ENCODE data around the gene SH3TC2. TPM values are rescaled to one million over a fixed set of nuclear protein-coding genes. Genes with fewer than 3 reads are reported as not detected.

Gene SH3TC2
- total and polyA plus RNA-seq, 10 of the 15 experiments (the other 5 are each of a cell fraction or from before 2014, with no cell fraction given), result not detected

DNA sequence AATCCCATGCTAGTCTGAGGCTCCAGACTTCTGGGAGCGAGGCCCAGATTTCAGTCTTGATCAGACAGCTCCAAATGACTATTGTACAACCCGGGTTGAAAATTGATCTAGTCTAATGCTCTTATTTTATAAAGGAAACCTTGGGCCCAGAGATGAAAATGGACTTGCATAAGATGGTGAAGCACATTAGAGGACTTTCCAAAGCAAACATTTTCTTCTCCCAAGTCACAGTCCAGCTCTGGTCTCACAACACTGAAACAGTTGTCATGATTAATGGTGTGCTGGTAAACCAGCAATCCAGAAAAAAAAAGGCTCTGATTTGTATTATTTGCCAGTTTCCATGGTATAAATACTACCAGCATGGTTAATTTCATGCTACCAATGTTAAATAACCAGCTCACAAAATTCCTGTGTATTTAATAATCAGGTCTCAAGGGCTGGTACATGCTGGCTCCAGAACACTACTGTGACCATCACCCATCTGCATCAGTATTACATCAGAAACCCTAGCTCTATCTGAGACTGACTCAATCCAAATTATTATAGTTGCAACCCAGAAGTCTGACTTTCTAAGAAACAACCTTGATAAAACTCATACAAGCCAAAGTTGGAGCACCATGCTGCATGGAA lies 45.9 kb upstream of the SH3TC2 start:
- POLR2A ChIA-PET, result no interaction called here
- Histone ChIP-seq H3K4me2 (ENCODE audit: control insufficient read depth, insufficient read depth) (no peak overlapping the region), H3K27me3 (replicated peaks in 1 of 2; ENCODE audit: control insufficient read depth in 2 of 2, insufficient read depth in 2 of 2, low read length in 1 of 2) (no peaks in the 10 kb centered on the region), H3K27ac (ENCODE audit: control insufficient read depth, insufficient read depth) (no peak overlapping the region), H2AFZ (ENCODE audit: control insufficient read depth, low read depth, low read length) (no peak overlapping the region), H3K36me3 (ENCODE audit: control insufficient read depth in 2 of 2, insufficient read depth in 2 of 2, low read length in 1 of 2) (no peaks in the 10 kb centered on the region), H3K4me1 (ENCODE audit: control insufficient read depth, insufficient read depth, low read length) (no peaks in the 10 kb centered on the region), H3K9me3 (replicated peaks; ENCODE audit: control insufficient read depth, insufficient read depth, low read length) (no peaks in the 10 kb centered on the region), H3K79me2 (ENCODE audit: control insufficient read depth, insufficient read depth, low read length) (no peaks in the 10 kb centered on the region), H3K9ac (ENCODE audit: control insufficient read depth, insufficient read depth, low read length) (no peak overlapping the region), H3K4me3 (no peak overlapping the region), H4K20me1 (ENCODE audit: control insufficient read depth, insufficient read depth) (no peaks in the 10 kb centered on the region)
- DNase-seq (ENCODE audit: low read depth, low spot score), result no peak
- no peak for FAIRE-seq
- RAD21 ChIA-PET (ENCODE audit: unreplicated experiment), result no interaction called here
- no peak for TF ChIP-seq ASH2L (IDR thresholded peaks at IDR 0.05; ENCODE audit: borderline replicate concordance, low read depth)
- no peak for TF ChIP-seq YY1 (IDR thresholded peaks at IDR 0.05; ENCODE audit: low read depth, low read length)
- TF ChIP-seq, protein P1, sequence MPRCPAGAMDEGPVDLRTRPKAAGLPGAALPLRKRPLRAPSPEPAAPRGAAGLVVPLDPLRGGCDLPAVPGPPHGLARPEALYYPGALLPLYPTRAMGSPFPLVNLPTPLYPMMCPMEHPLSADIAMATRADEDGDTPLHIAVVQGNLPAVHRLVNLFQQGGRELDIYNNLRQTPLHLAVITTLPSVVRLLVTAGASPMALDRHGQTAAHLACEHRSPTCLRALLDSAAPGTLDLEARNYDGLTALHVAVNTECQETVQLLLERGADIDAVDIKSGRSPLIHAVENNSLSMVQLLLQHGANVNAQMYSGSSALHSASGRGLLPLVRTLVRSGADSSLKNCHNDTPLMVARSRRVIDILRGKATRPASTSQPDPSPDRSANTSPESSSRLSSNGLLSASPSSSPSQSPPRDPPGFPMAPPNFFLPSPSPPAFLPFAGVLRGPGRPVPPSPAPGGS (IDR thresholded peaks at IDR 0.05; ENCODE audit: borderline replicate concordance, insufficient read depth, low read depth, low read length, poor library complexity, severe bottlenecking), result no peak
- TF ChIP-seq, protein P2, sequence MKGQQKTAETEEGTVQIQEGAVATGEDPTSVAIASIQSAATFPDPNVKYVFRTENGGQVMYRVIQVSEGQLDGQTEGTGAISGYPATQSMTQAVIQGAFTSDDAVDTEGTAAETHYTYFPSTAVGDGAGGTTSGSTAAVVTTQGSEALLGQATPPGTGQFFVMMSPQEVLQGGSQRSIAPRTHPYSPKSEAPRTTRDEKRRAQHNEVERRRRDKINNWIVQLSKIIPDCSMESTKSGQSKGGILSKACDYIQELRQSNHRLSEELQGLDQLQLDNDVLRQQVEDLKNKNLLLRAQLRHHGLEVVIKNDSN (IDR thresholded peaks at IDR 0.05; ENCODE audit: borderline replicate concordance, extremely low read length, insufficient read depth, low read depth, low read length), result no peak
- TF ChIP-seq LARP7 (IDR thresholded peaks at IDR 0.05), result no peak
- TF ChIP-seq, protein P3, sequence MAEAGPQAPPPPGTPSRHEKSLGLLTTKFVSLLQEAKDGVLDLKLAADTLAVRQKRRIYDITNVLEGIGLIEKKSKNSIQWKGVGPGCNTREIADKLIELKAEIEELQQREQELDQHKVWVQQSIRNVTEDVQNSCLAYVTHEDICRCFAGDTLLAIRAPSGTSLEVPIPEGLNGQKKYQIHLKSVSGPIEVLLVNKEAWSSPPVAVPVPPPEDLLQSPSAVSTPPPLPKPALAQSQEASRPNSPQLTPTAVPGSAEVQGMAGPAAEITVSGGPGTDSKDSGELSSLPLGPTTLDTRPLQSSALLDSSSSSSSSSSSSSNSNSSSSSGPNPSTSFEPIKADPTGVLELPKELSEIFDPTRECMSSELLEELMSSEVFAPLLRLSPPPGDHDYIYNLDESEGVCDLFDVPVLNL (IDR thresholded peaks at IDR 0.05; ENCODE audit: low read depth, low read length), result no peak
- TF ChIP-seq YBX1 (IDR thresholded peaks at IDR 0.05), result no peak
- no peak for TF ChIP-seq MYB (IDR thresholded peaks at IDR 0.05; ENCODE audit: borderline replicate concordance, low read depth, low read length)
- TF ChIP-seq POLR2A (IDR thresholded peaks at IDR 0.05; ENCODE audit: low read depth, low read length), result no peak
- no peak for TF ChIP-seq NR2F1 (conservative IDR thresholded peaks at IDR 0.05)
- intact Hi-C loops (cut with micrococcal nuclease; ENCODE audit: unreplicated experiment), result no loop called here
- WGBS (ENCODE audit: insufficient coverage, insufficient replicate concordance, low lambda C conversion rate, missing lambda C conversion rate), result 53% methylated on average over 2 of the region's 2 CpGs
- in situ Hi-C loops (cut with MboI), result no loop called here
- no peak for ATAC-seq
- SMC1A ChIA-PET (ENCODE audit: uncharacterized antibody, unreplicated experiment), result interaction anchor here (0.8 kb wide), 1 partner anchor 20 kb away, joined by 3 read pairs; no protein-coding TSS in a partner anchor
- BruUV-seq (replicated peaks), result no TSS peak
- CTCF ChIA-PET, result no interaction called here

All from GM12878 (cell line).